NCI-H2171 treated with DMSO at 0.1 percent for 48 hours (cell line): ENCODE results near the gene CD7.

Experiments
- DNase-seq: peaks from one replicate; lab custom pipeline; 2025; lab: John Stamatoyannopoulos, UW

Gene CD7

DNA sequence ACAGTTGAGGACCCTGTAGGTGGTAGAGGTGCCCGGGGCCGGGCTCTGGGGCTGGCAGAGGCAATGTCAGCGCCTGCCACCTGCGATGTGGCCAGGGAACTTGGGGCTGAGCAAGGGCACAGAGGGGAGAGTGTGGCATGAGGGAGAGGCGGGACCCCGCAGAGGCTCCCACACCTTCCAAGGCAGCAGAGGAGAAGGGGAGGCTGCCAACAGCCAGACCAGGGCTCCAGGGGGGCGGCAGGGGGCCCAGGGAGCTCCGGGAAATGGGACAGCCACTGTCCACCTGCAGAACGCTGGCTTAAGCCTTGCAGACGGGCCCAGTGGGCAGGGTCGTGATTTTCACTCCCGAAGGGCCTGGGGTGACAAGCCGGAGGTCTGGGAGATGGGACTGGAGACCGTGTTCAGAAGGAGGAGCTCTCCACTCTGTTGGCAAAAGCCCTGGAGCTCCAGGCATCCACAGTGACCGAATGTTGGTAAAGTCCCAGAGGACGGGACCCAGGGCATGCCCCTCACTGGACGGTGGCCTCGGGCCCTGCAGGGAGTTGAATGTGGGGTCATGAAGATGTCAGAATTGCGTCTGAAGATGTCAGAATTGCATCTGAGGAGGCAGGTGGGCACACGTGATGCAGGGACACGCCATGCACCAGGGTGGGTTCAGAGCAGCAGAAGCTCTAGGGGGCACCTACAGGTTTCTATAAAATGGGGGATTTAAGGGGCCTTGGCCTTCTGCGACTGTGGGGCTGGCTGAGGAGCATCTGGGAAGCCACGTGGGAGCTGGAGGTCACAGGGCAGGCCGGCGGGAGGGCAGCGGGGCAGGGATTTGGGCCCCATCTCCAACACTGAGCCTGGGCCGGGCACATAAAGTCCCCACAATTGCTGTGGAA, 18.6 kb downstream of the CD7 start:
- DNase-seq, result no peak

DNA sequence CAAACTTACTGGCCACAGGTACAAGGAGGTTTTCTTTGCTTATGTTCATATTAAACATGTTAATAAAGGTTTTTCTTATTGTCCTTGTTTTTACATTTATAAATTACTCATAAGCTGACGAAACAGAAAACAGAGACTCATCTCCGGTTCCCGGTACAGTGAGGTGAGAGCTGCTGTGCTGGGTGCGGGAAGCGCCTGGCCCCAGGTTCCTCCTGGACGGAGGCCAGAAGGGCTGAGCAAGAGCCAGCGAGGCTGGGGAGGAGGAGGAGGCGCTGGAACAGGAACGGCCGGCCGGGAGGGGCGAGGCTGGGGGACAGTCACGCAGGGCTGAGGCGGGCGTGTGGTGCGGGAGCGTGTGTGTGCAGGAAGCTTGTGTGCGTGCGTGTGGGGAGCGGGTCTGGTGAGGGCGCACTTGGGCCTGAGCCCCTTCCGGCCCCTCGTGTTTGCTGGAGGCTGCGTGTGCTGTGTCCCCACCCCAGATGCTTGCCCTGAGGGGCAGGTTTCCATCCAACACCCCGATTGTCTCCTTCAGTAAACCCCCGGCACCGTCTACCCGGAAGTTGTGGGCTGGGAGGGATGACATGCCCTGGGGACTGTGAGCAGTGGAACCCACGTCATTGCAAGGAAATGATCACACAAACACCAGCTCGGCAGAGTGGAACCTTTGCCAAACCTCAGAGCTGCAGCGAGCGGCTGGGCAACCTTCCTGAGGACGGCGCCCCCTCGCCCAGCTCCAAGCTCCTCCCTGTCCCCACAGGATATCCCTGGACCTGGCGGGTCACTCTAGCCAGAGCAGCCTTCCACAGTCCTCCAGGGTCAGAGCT, 19.5 kb downstream of the CD7 start:
- no peak for DNase-seq

DNA sequence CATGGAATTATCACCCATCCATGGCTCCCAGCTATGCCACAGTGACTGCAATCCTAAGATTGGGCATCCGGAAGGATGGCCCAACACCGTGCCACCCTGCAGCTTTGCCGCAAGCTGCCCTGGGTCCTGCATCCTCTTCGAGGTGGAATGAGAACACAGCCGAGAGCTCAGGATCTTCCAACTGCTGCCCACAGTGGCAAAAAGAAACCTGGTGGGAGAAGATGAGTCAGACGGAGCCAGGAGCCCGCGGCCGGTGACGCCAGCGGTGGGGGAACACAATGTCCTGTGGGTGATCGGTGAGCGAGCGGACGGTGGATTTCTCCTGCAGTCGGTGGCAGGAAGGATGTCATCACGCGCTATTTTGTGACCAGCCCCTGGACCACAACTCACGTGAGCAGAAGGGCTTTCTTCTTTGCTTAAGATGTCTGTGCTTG, 20.1 kb downstream of the CD7 start:
- no peak for DNase-seq

DNA sequence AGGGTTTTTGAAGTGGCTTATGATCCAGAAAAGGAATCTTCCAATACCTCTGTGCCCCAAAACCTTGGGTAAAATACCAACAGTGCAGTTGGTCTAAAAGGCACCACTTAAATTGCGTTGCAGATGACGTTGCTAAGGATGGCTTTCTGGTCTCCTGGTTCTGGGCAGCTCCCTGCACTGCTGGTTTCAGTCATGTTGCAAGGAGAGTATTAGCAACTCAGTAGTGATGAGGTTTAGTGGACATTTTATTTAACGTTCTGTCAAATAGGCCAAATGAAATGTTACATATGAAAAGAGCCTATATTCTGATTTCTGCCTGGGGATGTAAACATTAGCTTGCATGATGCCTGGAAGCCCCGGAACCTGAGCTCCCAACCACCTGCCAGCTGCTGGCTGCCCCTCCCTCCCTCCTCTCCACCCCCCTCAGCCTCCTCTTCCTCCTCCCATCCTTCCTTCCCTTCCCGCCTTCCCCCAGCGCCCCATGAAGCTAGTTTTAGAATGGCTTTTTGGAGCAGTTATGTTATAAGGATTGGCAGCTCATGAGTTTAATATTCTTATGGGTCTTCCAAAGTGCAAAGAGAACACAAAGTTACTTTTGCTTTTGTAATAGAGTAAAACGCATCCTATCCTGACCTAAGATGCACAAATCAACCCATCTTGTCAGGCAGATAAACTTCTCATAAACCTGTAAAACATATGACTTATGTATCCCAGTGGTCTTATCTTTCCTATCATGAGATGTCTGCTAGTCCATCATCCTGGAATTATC, 20.7 kb downstream of the CD7 start:
- DNase-seq, result peak; percentile 44

DNA sequence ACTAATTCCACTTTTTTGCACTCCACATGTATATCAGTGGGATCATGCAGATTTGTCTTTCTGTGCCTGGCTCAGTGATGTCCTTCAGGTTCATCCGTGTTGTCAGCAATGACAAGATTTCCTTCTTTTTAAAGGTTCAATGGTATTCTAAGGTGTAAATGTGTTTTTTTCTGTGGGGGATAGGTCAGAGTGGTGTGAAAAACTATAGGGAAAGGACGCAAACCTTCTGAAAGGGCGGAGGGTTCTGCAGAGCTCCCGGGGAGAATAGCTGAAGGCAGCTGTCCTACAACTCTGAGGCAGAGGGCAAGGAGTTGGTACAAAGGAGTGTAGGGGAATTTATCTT, 22.0 kb downstream of the CD7 start:
- no peak for DNase-seq

DNA sequence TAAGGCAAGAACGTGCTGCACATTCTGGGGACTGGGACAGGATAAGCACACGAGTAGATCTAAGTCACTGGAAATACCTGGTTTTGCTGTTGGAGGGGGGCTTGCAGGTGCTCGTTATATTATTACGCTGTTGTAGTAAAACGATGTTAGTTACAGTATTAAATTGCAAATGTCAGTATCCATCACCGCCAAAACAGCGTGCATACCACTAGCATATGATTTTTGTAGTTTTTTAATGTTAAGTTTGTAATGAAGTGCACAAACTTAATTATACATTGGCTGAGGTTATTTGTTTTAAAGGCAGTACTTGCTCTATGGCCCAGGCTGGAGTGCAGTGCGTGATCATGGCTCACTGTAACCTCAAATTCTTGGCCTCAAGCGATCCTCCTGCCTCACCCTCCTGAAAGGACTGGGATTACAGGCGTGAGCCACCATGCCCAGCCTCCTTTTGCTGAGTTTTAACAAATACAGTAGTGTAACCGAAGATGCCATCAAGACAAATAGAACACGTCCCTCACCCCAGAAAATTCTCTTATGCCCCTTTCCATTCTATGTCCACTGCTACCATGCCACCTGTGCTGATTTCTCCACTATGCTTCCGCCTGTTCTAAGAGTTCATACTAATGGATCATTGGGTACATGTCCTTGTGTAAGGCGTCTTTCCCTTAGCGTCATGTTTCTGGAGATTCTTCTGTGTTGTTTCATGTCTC, 23.2 kb downstream of the CD7 start:
- no peak for DNase-seq

DNA sequence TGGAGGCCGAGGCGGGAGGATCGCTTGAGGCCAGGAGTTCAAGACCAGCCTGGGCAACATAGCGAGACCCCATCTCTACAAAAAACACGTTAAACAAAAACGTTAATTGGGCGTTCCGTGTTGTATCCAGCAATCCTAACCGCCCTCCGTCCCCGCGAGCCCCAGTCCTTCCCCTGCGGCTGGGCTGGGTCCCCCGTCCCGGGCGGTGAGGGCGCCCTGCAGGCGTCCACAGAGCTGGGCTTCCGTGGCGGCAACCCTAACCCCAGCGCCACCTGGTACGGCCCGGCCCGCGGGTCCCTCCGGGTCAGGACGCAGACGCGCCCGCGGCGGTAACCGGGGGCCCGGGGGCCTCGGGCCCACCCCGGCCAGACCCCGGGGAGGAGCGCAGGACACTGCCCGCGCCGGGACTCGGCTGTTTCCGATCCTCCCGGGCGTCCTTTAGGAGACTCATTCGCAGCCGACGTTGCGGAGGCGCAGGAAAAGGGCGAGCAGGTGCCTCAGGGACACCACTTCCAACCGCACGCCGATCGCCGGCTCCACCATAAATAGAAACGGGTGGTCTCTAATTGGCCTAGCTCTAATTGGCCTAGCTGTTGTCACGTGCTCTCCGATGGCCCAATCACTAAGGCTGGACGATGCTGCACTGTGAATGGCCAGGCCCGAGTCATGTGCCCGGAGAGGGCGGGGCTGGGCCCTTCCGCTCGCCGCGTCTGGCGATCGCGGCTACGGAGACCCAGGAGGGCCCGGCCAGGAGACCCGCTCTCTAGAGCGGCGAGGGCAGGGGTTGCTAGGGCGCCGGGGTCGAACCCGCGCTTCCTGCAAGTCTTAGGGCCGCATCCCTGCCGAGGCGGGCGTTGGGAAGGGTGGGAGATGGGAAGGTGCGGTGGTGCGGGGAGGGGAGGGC, 24.9 kb downstream of the CD7 start:
- DNase-seq, result peak; percentile 99

DNA sequence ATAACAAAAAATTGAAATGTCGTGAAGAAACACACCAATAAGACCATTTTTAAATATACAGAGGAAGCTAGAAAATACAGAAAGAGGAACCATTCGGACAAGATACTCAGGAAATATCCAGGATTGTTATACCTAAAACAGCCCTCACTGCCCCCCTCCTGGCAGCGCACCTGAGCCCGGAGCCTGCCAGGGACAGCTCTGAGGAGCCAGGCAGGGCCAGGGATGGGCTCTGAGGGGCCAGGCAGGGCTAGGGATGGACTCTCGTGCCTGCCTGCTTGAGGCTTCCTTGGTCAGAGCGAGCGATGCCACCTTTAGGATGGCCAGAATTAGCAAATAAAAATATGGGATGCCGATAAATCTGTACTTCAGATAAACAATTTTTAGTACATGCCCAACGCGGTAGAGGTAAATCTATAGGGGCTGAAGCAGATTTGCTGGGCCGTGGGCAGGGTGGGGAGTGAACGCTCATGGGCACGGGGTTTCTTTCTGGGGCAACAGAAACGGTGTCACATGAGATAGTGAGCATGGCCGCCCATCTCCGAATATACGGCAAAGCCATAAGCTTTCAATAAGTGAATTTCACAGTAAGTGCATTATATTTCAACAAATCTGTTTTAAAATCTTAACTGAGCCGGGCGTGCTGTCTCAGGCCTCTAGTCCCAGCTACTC, 25.7 kb downstream of the CD7 start:
- no peak for DNase-seq

DNA sequence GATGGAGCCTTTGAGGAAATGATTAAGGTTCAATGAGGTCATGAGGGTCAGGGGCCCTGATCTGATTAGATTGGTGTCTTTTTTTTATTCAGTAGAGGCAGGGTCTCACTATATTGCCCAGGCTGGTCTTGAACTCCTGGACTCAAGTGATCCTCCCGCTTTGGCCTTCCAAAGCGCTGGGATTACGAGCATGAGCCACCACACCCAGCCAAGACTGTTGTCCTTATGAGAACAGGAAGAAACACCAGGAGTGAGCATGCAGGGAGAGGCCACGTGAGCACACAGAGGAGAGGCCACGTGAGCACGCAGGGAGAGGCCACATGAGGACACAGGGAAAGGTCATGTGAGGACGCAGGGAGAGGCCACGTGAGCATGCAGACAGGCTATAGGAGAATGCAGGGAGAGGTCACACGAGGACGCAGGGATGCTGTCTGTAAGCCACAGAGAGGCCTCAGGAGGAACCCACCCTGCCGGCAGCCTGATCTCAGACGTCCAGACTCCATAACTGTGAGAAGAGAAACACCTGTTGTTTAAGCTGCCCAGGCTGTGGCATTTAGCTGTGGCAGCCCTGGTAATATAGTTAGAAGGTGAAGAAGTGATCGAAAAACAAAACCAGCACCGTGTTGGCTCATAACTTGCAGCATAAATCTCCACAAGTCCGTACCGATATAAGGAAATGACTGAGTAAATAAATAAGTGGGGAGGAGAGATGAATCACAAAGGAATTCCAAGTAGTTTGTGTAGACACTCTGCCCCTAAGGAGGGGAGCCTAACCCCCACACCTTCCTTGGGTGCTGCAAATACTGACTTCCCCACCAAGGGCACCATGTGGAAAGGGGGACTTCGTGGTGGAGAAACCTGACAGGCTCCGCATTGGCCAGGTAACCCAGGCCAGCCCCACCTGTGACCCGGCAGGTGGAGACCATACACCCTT, 29.3 kb downstream of the CD7 start:
- DNase-seq, result peak; percentile 100

DNA sequence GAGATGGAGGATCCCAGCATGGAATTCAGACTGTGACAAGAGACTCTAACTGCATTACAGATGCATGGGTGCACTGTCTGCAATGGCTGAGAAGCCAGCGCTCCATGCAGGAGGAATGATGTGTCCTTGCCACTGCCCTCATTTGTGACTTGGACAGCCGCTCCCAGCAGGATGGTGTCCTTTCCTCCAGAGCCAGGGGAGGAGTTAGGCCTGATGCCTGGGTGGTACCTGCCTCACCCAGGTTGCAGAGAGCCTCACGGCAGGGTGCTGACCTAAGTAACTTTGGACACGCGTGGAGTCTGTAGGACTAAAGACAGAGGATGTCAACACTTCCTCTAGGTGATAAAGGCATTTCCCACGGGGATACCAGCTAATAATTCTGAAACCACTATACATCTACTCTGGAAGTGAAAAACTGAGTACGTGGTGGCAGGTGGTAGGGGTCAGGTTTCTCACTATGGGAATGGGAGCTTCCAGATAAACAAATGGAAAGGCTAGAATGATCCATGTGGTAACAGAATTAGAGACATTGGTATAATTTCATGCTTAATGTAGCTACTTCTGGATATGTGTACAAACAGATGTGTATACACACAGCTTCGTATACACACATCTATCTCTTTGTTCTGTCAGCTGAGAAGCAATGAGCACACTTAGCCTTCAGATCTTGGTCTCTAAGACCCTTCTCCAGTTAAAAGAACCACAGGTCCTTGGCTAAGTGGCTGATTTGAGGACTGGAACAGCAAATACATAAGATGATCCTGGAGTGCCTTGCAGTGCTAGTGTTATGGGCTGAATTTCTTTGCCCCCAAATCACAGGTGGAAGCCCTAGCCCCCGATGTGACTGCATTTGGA, 30.2 kb downstream of the CD7 start:
- peak; percentile 73 for DNase-seq

DNA sequence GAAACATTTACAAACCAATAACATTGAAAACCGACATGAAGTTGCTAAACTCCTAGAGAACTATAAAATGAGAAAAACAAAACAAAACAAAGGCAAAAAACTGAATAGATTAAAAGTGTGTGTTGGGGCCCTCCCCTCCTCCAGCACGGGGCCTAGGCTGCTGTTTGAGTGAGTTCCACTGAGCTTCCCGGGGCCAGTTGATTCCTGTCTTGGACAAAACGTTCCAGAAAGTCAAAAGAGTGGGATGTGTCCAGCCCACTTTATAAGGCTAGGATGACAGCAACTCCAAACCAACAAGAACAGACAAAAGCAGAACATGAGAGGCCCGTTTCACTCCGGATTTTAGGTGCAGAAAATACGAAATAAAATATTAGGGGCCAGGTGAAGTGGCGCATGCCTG, 32.3 kb downstream of the CD7 start:
- DNase-seq, result no peak

DNA sequence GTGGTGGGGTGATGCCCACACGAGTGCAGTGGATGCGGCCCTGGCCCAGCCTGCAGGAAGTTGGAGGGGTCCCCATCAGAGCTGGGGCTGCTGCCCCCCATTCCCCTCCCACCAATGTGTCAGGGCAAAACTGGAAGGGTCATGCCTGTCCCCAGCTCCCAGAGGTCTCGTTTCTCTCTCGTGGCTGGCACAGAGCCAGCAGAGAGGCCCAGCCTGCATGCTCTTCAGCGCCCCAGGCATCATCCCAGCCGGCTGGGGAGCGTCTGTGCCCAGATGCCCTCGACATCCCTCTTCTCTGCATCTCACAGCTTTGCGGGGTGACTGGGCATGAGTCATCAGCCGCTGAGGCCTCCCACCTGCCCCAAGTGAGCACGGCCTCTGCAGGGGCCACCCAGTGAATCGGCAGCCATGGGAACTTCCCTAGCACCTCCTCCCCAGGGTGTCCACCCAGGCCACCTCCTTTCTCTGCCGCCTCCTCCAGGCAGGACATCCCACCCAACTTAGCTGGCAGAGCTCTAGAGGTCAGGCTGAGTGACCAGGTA, 34.1 kb downstream of the CD7 start:
- DNase-seq, result peak; percentile 75

DNA sequence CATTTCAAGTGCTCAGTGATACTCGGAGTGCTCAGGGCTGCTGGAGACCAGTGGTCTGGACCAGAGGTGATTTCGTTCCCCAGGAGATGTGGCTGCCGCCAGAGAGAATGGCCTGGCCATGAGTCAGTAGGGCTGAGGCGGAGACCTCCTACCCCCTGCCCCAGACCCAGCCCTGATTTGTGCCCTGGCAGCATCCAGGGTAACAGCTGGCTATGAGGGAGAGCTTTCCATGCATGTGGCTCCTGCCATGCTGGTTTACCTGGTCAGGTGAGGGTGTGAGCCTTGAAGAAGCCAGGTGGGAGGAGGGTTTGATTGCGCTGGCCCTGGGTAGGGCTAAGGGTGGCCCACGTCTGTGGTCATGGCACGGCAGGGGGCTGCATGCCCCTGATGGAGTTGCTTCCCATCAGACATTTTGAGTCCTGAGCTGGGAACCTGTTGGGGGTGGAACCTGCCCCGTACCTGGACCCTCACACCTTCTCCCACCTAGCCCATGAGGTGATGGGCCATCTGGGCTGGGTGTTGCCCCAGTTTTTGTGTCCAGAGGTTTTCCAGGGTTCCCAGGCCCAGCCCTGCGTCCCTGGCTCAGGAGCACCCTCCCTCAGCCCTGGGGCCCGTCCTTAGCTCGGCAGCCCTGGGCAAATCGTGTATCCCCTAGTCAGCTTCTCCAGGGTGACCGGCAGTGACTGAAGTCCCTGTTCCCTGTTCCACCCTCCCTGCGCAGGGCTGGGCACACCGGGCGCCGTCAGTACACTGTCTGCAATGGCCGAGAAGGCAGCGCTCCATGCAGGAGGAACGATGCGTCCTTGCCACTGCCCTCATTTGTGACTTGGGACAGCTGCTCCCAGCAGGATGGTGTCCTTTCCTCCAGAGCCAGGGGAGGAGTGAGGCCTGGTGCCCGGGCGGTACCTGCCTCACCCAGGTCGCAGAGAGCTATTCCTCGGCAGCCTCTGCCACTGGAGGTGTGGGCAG, 34.9 kb downstream of the CD7 start:
- DNase-seq, result no peak

DNA sequence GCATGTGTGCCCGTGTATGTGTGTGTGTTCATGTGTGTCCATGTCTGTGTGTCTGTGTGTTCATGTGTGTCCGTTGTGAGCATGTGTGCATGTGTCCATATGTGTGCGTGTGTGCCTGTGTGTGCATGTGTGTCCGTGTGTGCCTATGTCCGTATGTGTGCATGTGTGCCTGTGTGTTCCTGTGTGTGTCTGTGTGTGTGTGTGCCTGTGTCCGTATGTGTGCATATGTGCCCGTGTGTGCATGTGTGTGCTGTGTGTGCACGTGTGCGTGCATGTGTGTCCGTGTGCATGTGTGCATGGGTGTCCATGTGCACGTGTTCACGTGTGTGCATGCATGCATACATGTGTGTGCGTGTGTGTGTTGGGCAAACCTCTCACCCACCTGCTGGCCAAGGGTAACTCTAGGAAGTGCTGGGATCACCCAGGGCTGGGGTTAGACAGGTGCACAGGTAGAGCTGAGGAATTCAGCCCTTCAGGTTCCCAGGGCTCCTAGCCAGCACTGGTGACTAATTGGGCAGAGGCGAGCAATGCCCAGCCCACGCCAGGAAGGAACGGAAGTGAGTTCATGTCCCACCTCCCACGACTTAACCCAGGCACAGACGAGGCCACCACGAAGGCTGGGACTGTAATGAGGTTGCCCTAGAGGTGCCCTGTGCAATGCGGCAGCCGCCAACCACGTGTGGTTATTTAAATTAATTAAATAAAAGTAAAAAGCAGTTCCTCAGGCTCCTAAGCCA, 35.7 kb downstream of the CD7 start:
- DNase-seq, result no peak

DNA sequence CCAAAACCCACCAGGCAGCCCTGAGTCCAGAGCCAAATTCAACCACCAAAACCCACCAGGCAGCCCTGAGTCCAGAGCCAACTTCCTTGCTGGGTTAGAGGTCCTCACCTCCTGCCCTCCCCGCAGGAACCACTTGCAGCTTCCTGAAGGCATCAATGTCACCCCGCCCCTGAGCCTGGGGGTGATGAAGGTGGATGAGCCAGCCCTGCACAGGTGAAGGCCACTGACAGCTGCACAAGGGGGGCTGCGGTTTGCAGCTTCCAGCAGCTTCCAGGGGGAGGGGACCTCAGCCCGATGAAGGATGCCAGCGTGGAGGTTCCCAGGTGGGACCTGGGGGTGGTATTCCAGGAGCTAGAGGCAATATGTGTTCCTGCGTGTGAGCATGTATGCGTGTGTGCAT, 36.3 kb downstream of the CD7 start:
- DNase-seq, result no peak

DNA sequence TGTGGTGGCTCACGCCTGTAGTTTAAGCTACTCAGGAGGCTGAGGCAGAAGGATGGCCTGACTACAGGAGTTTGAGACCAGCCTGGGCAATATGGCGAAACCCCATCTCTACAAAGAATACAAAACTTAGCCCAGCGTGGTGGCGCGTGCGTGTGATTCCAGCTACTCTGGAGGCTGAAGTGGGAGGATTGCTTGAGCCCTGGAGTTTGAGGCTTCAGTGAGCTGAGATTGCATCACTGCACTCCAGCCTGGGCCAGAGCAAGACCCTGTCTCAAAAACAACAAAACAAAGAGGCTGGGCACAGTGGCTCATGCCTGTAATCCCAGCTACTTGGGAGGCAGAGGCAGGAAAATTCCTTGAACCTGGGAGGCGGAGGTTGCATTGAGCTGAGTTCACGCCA, 36.9 kb downstream of the CD7 start:
- DNase-seq, result no peak
